A549 (cell line): ENCODE measurements around the gene ANO4.

Source experiments
- KDM1A ChIP-seq: fragments of 200-600 bp; sonication (generic); IDR thresholded peaks from 2 replicates; pipeline ENCODE4 v1.6.1; 2016; ENCODE audit warnings: low read depth, mild to moderate bottlenecking
- MAFK ChIP-seq: fragments of 450-650 bp; IDR thresholded peaks from 2 replicates; pipeline ENCODE4 v1.6.1; 2014; ENCODE audit not compliant: partially characterized antibody
- POLR2AphosphoS2 ChIP-seq: conservative IDR thresholded peaks from 2 replicates; pipeline ENCODE4 v1.6.1; 2012; ENCODE audit warnings: low read length, improper control_type of control experiment, inconsistent platforms

DNA sequence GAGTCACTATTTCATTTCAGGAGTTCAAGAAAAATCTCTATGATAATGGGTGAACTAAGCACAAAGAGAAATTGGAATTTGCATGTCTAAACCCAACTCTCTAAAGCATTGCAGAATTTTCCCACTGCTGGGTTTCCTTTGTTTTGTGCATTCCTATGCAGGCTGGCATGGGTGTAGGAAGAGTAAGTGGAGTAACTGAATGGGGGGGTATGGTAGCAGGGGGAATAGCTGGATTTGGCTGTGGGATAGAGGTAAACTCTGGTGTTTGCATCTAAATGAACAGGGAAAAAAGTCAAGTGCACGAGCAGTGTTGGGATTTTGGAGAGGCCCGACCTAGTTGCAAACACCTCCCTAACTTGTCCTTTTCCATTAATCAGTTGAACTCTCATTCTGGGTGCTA, 159.1 kb downstream of the ANO4 start:
- TF ChIP-seq POLR2AphosphoS2 (no peak), KDM1A (no peak), MAFK (no peak)
